GM21717 (cell line): ENCODE results near the gene BARX1.
"Not testable (repeated sequence)": the region's sequence is repeated elsewhere in the genome, so short reads cannot be mapped to it uniquely, and the experiment has no call there.

ENCODE experiments used
- ATAC-seq: cut with Tn5 transposase; IDR thresholded peaks from one replicate; pipeline ENCODE4 v1.9.1; 2021; ENCODE audit warnings: mild to moderate bottlenecking, moderate library complexity; ENCODE audit not compliant: unreplicated experiment

BARX1 gene

GRCh38 chr9:93952784-93953495 lies 2.2 kb downstream of the BARX1 start:
- no peak for ATAC-seq

- ATAC-seq: no peak
Measured at GRCh38 chr9:93952119-93952783, 2.9 kb downstream of the BARX1 start.

GRCh38 chr9:93951655-93952118 lies 3.5 kb downstream of the BARX1 start:
- no peak for ATAC-seq

- ATAC-seq: no peak
Measured at GRCh38 chr9:93950619-93951601, 4.2 kb downstream of the BARX1 start.

- ATAC-seq: no peak
Measured at GRCh38 chr9:93949694-93950449, 5.3 kb downstream of the BARX1 start.

GRCh38 chr9:93949073-93949693 lies 6.0 kb downstream of the BARX1 start:
- ATAC-seq: no peak

- no peak for ATAC-seq
Measured at GRCh38 chr9:93948441-93949072, 6.6 kb downstream of the BARX1 start.

GRCh38 chr9:93947409-93948070 lies 7.6 kb downstream of the BARX1 start:
- ATAC-seq: no peak

- ATAC-seq: no peak
Measured at GRCh38 chr9:93946338-93946712, 8.8 kb downstream of the BARX1 start.

GRCh38 chr9:93945400-93946337 lies 9.5 kb downstream of the BARX1 start:
- no peak for ATAC-seq

GRCh38 chr9:93944011-93944410 lies 11.1 kb downstream of the BARX1 start:
- ATAC-seq: no peak

GRCh38 chr9:93942161-93942560 lies 13.0 kb downstream of the BARX1 start:
- ATAC-seq: no peak

- ATAC-seq: no peak
Measured at GRCh38 chr9:93941493-93941892, 13.7 kb downstream of the BARX1 start.

- ATAC-seq: no peak
Measured at GRCh38 chr9:93940951-93941350, 14.2 kb downstream of the BARX1 start.

- ATAC-seq: not testable (repeated sequence)
Measured at GRCh38 chr9:93939589-93939988, 15.6 kb downstream of the BARX1 start.

- ATAC-seq: no peak
Measured at GRCh38 chr9:93937193-93937592, 18.0 kb downstream of the BARX1 start.

GRCh38 chr9:93931905-93932304 lies 23.2 kb downstream of the BARX1 start:
- ATAC-seq: no peak

GRCh38 chr9:93930070-93930469 lies 25.1 kb downstream of the BARX1 start:
- no peak for ATAC-seq
